ENCODE measurements around the gene PGP. TPM values are rescaled to one million over a fixed set of nuclear protein-coding genes. Genes with fewer than 3 reads are reported as not detected.

The PGP gene
- total and polyA plus RNA-seq, 5 donors from 2014 or later: 6.1 to 14.2 (median 10.1) TPM

- Histone ChIP-seq H3K27ac (ENCODE audit: insufficient read depth, low read length, poor library complexity, severe bottlenecking) (no peak overlapping the region), H3K36me3 (ENCODE audit: control insufficient read depth, insufficient read depth, low read length) (peaks cover 18% of the 10 kb centered on the region), H3K4me3 (ENCODE audit: low read depth, low read length) (no peak overlapping the region), H3K9me3 (ENCODE audit: control insufficient read depth in 2 of 2, low read length in 2 of 2) (no peaks in the 10 kb centered on the region), H3K4me1 (ENCODE audit: control insufficient read depth, insufficient read depth, low read length, poor library complexity, severe bottlenecking) (no peaks in the 10 kb centered on the region), H3K27me3 (ENCODE audit: control insufficient read depth, insufficient read depth, low read length) (no peaks in the 10 kb centered on the region)
- H3K9me3 Mint-ChIP-seq: no peaks in the 10 kb centered on the region
- H3K4me3 Mint-ChIP-seq: no peak overlapping the region
- H3K27ac Mint-ChIP-seq: no peak overlapping the region
- no peak for DNase-seq
- H3K36me3 Mint-ChIP-seq: peaks cover 3% of the 10 kb centered on the region
- H3K27me3 Mint-ChIP-seq: no peaks in the 10 kb centered on the region
- no peaks in the 10 kb centered on the region for H3K4me1 Mint-ChIP-seq
- no peak for ATAC-seq (ENCODE audit: low read depth in 2 of 2)
Observed at GRCh38 chr16:2179576-2179975, 35.1 kb downstream of the PGP start.

GRCh38 chr16:2179107-2179501 lies 35.5 kb downstream of the PGP start:
- DNase-seq (no peak), ATAC-seq (ENCODE audit: low read depth in 2 of 2) (no peak)
- H3K27me3 ChIP-seq (ENCODE audit: control insufficient read depth, insufficient read depth, low read length): no peaks in the 10 kb centered on the region
- no peaks in the 10 kb centered on the region for H3K9me3 ChIP-seq (ENCODE audit: control insufficient read depth in 2 of 2, low read length in 2 of 2)
- peaks cover 5% of the 10 kb centered on the region for H3K36me3 Mint-ChIP-seq
- no peaks in the 10 kb centered on the region for H3K4me1 Mint-ChIP-seq
- no peak overlapping the region for H3K4me3 ChIP-seq (ENCODE audit: low read depth, low read length)
- no peak overlapping the region for H3K27ac Mint-ChIP-seq
- H3K4me3 Mint-ChIP-seq: no peak overlapping the region
- H3K4me1 ChIP-seq (ENCODE audit: control insufficient read depth, insufficient read depth, low read length, poor library complexity, severe bottlenecking): no peaks in the 10 kb centered on the region
- H3K9me3 Mint-ChIP-seq: no peaks in the 10 kb centered on the region
- H3K27ac ChIP-seq (ENCODE audit: insufficient read depth, low read length, poor library complexity, severe bottlenecking): no peak overlapping the region
- no peaks in the 10 kb centered on the region for H3K27me3 Mint-ChIP-seq
- peaks cover 23% of the 10 kb centered on the region for H3K36me3 ChIP-seq (ENCODE audit: control insufficient read depth, insufficient read depth, low read length)

DNA sequence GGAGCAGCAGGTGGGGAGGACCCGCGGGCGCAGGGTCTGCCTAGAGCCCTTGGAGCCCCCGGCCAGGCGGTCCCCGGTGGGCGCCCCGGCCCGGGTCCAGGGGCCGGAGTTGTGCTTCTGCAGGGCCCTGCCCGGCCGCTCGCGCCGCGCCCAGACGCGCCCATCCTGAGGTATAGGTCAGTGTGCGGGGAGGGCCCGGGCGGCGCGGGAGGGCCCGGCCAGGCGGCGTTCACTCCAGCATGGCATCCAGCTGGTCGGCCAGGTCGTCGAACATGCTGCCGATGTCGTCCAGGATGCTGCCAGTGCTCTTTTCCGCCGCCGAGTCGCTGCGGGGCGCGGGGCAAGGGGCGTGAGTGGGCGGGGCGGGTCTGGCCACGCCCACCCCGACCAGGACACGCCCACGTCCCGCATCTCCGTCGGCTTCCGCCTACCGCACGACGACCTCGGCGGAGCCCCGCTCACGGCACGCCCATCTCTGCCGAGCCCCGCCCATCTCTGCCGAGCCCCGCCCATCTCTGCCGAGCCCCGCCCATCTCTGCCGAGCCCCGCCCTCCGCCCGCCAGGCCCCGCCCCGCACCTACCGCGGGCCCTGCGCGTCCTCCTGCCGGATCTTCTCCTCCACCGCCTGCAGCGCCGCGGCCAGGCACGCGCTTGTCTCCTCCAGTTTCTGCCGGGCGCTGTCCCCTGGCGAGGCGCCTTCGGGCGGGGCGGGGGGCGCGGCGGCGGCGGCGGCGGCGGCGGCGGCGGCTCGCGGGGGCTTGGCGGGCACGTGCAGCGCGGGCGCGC lies 36.1 kb downstream of the PGP start:
- no peak overlapping the region for H3K27ac Mint-ChIP-seq
- ATAC-seq (ENCODE audit: low read depth in 2 of 2) (peak; percentile 37 to 54), DNase-seq (peak; percentile 19 to 23 (median 22))
- H3K36me3 Mint-ChIP-seq: peaks cover 8% of the 10 kb centered on the region
- Histone ChIP-seq H3K27me3 (ENCODE audit: control insufficient read depth, insufficient read depth, low read length) (no peaks in the 10 kb centered on the region), H3K9me3 (ENCODE audit: control insufficient read depth in 2 of 2, low read length in 2 of 2) (no peaks in the 10 kb centered on the region), H3K27ac (ENCODE audit: insufficient read depth, low read length, poor library complexity, severe bottlenecking) (no peak overlapping the region), H3K4me1 (ENCODE audit: control insufficient read depth, insufficient read depth, low read length, poor library complexity, severe bottlenecking) (no peaks in the 10 kb centered on the region), H3K36me3 (ENCODE audit: control insufficient read depth, insufficient read depth, low read length) (peaks cover 25% of the 10 kb centered on the region), H3K4me3 (ENCODE audit: low read depth, low read length) (no peak overlapping the region)
- H3K9me3 Mint-ChIP-seq: no peaks in the 10 kb centered on the region
- no peaks in the 10 kb centered on the region for H3K27me3 Mint-ChIP-seq
- H3K4me1 Mint-ChIP-seq: no peaks in the 10 kb centered on the region
- H3K4me3 Mint-ChIP-seq: no peak overlapping the region

GRCh38 chr16:2177561-2177960 lies 37.1 kb downstream of the PGP start:
- Mint-ChIP-seq H3K27ac (no peak overlapping the region), H3K9me3 (no peaks in the 10 kb centered on the region), H3K4me3 (no peak overlapping the region), H3K36me3 (peaks cover 8% of the 10 kb centered on the region), H3K4me1 (no peaks in the 10 kb centered on the region), H3K27me3 (no peaks in the 10 kb centered on the region)
- Histone ChIP-seq H3K27ac (ENCODE audit: insufficient read depth, low read length, poor library complexity, severe bottlenecking) (no peak overlapping the region), H3K4me3 (ENCODE audit: low read depth, low read length) (no peak overlapping the region), H3K9me3 (ENCODE audit: control insufficient read depth in 2 of 2, low read length in 2 of 2) (no peaks in the 10 kb centered on the region), H3K36me3 (ENCODE audit: control insufficient read depth, insufficient read depth, low read length) (peaks cover 25% of the 10 kb centered on the region), H3K27me3 (ENCODE audit: control insufficient read depth, insufficient read depth, low read length) (no peaks in the 10 kb centered on the region), H3K4me1 (ENCODE audit: control insufficient read depth, insufficient read depth, low read length, poor library complexity, severe bottlenecking) (no peaks in the 10 kb centered on the region)
- no peak for ATAC-seq (ENCODE audit: low read depth in 2 of 2)
- no peak for DNase-seq

DNA sequence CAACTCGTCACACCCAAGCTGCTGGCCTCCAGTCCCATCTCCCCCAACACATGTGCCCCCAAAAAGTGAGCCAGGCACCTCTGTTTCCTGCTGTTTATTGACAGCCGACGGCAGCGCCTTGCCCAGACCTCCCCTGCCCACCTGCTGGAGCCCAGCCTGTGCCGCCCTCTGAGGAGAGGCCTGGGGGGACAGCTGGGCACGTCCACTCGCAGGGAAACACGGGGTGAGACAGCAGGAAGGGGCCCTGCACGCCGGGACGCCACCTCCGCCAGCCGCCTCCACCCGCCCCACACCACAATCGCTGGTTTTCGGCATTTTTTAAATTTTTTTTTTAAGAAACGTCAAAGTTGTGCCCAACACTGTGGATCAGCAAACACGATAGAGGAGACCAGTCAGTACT lies 37.5 kb downstream of the PGP start:
- Mint-ChIP-seq H3K9me3 (no peaks in the 10 kb centered on the region), H3K27me3 (no peaks in the 10 kb centered on the region), H3K27ac (no peak overlapping the region), H3K4me3 (no peak overlapping the region), H3K36me3 (peaks cover 8% of the 10 kb centered on the region), H3K4me1 (no peaks in the 10 kb centered on the region)
- DNase-seq (no peak), ATAC-seq (ENCODE audit: low read depth in 2 of 2) (no peak)
- Histone ChIP-seq H3K36me3 (ENCODE audit: control insufficient read depth, insufficient read depth, low read length) (peaks cover 25% of the 10 kb centered on the region), H3K9me3 (ENCODE audit: control insufficient read depth in 2 of 2, low read length in 2 of 2) (no peaks in the 10 kb centered on the region), H3K27ac (ENCODE audit: insufficient read depth, low read length, poor library complexity, severe bottlenecking) (no peak overlapping the region), H3K27me3 (ENCODE audit: control insufficient read depth, insufficient read depth, low read length) (no peaks in the 10 kb centered on the region), H3K4me1 (ENCODE audit: control insufficient read depth, insufficient read depth, low read length, poor library complexity, severe bottlenecking) (no peaks in the 10 kb centered on the region), H3K4me3 (ENCODE audit: low read depth, low read length) (no peak overlapping the region)

DNA sequence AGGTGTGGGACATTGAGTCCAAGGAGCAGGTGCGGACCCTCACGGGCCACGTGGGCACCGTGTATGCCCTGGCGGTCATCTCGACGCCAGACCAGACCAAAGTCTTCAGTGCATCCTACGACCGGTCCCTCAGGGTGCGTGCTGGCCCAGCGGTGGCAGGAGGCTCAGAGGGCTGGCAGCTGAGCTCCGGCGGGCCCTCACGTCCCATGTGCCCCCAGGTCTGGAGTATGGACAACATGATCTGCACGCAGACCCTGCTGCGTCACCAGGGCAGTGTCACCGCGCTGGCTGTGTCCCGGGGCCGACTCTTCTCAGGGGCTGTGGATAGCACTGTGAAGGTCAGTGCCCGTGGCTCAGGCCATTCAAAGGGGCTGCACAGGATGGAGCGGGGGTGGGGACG lies 38.6 kb downstream of the PGP start:
- Histone ChIP-seq H3K9me3 (ENCODE audit: control insufficient read depth in 2 of 2, low read length in 2 of 2) (no peaks in the 10 kb centered on the region), H3K4me1 (ENCODE audit: control insufficient read depth, insufficient read depth, low read length, poor library complexity, severe bottlenecking) (no peaks in the 10 kb centered on the region), H3K4me3 (ENCODE audit: low read depth, low read length) (no peak overlapping the region), H3K27ac (ENCODE audit: insufficient read depth, low read length, poor library complexity, severe bottlenecking) (no peak overlapping the region), H3K36me3 (ENCODE audit: control insufficient read depth, insufficient read depth, low read length) (peaks cover 25% of the 10 kb centered on the region), H3K27me3 (ENCODE audit: control insufficient read depth, insufficient read depth, low read length) (no peaks in the 10 kb centered on the region)
- no peaks in the 10 kb centered on the region for H3K27me3 Mint-ChIP-seq
- DNase-seq (no peak), ATAC-seq (ENCODE audit: low read depth in 2 of 2) (no peak)
- no peaks in the 10 kb centered on the region for H3K9me3 Mint-ChIP-seq
- H3K27ac Mint-ChIP-seq: no peak overlapping the region
- peaks cover 11% of the 10 kb centered on the region for H3K36me3 Mint-ChIP-seq
- no peaks in the 10 kb centered on the region for H3K4me1 Mint-ChIP-seq
- no peak overlapping the region for H3K4me3 Mint-ChIP-seq

DNA sequence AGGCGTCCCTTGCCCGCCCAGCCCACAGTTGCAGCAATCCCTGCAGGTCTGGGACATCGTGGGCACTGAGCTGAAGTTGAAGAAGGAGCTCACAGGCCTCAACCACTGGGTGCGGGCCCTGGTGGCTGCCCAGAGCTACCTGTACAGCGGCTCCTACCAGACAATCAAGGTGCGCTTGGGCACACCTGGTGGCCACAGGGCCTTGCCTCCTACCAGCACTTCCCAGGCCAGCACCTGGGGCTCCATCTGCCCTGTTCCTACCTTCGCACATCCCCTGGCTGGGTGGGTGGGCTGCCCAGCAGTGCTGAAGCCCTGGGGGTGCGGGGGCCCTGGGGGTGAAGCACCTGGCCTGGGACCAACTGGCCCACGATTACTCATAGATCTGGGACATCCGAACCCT lies 39.2 kb downstream of the PGP start:
- Mint-ChIP-seq H3K9me3 (no peaks in the 10 kb centered on the region), H3K27me3 (no peaks in the 10 kb centered on the region), H3K4me3 (no peak overlapping the region), H3K27ac (no peak overlapping the region), H3K4me1 (no peaks in the 10 kb centered on the region), H3K36me3 (peaks cover 11% of the 10 kb centered on the region)
- Histone ChIP-seq H3K36me3 (ENCODE audit: control insufficient read depth, insufficient read depth, low read length) (peaks cover 25% of the 10 kb centered on the region), H3K9me3 (ENCODE audit: control insufficient read depth in 2 of 2, low read length in 2 of 2) (no peaks in the 10 kb centered on the region), H3K27ac (ENCODE audit: insufficient read depth, low read length, poor library complexity, severe bottlenecking) (no peak overlapping the region), H3K4me3 (ENCODE audit: low read depth, low read length) (no peak overlapping the region), H3K4me1 (ENCODE audit: control insufficient read depth, insufficient read depth, low read length, poor library complexity, severe bottlenecking) (no peaks in the 10 kb centered on the region), H3K27me3 (ENCODE audit: control insufficient read depth, insufficient read depth, low read length) (no peaks in the 10 kb centered on the region)
- no peak for ATAC-seq (ENCODE audit: low read depth in 2 of 2)
- DNase-seq: no peak

DNA sequence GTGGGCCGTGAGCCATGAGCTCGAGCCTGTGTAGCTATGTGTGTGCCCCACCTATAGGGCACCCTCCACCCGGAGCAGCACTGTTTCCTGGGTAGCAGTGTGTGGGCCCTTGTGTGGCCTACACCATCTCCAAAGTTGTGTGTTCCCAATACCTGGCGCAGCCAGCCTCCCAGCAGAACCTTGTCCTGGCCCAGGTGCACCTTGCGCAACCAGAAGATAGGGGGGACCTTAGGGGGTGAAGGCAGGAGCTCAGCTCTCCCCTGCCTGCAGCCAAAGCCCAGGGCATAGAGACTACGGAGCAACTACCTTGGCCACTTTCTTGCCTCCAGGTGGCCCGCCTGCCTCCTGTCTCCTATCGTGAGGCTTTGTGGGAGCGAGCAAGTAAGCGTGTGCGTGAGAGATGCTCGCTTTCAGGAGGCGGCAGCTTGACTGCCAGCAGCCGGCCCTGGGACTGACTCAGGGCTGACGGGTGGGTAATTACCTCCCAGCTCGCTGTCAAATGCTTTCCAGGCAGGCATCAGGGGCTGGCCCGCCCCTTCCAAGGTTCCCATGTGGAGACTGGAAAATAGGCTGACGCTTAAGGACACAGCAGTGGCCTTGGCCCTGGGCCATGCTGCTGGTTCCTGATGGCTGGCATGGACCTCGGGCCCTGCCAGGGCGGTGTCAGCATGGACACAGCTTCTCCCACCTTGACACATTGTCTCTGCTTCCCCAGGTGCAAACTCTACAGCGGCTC lies 40.1 kb downstream of the PGP start:
- Histone ChIP-seq H3K27ac (ENCODE audit: insufficient read depth, low read length, poor library complexity, severe bottlenecking) (no peak overlapping the region), H3K4me3 (ENCODE audit: low read depth, low read length) (no peak overlapping the region), H3K9me3 (ENCODE audit: control insufficient read depth in 2 of 2, low read length in 2 of 2) (no peaks in the 10 kb centered on the region), H3K4me1 (ENCODE audit: control insufficient read depth, insufficient read depth, low read length, poor library complexity, severe bottlenecking) (no peaks in the 10 kb centered on the region), H3K27me3 (ENCODE audit: control insufficient read depth, insufficient read depth, low read length) (no peaks in the 10 kb centered on the region), H3K36me3 (ENCODE audit: control insufficient read depth, insufficient read depth, low read length) (peaks cover 25% of the 10 kb centered on the region)
- no peaks in the 10 kb centered on the region for H3K9me3 Mint-ChIP-seq
- no peaks in the 10 kb centered on the region for H3K4me1 Mint-ChIP-seq
- DNase-seq: no peak
- no peak overlapping the region for H3K27ac Mint-ChIP-seq
- no peak overlapping the region for H3K4me3 Mint-ChIP-seq
- H3K36me3 Mint-ChIP-seq: peaks cover 11% of the 10 kb centered on the region
- no peaks in the 10 kb centered on the region for H3K27me3 Mint-ChIP-seq
- ATAC-seq (ENCODE audit: low read depth in 2 of 2): no peak
